RWPE1 (cell line): ENCODE data around the gene LDLRAD4.

ENCODE experiments used
- CTCF ChIA-PET: fragments of 350-600 bp; sonication (Branson Sonifier 250); formaldehyde crosslinking; extraction: SDS; loops from one replicate; lab custom pipeline; 2021; lab: Yijun Ruan, JAX
- POLR2A ChIA-PET: fragments of 400-600 bp; formaldehyde crosslinking; extraction: SDS; loops from one replicate; lab custom pipeline; 2020; ENCODE audit warnings: antibody characterized with exemption; ENCODE audit not compliant: low non-redundant PET; lab: Yijun Ruan, JAX
- DNase-seq: peaks from one replicate; pipeline ENCODE4 v3.0.0; 2012; ENCODE audit warnings: low spot score
- H3K27ac ChIP-seq: fragments of 450-650 bp; 2 replicates; pipeline ENCODE4 v1.5.1; 2017
- CTCF ChIP-seq: fragments of 450-650 bp; conservative IDR thresholded peaks from 2 replicates; pipeline ENCODE4 v1.5.1; 2017; ENCODE audit warnings: low read depth, mild to moderate bottlenecking

LDLRAD4 gene

GRCh38 chr18:13300029-13300428, 81.5 kb downstream of the LDLRAD4 start:
- DNase-seq, result no peak
- no peak for TF ChIP-seq CTCF
- POLR2A ChIA-PET, result no interaction called here
- H3K27ac ChIP-seq, result no peak overlapping the region
- CTCF ChIA-PET, result no interaction called here

- H3K27ac ChIP-seq, result no peak overlapping the region
- no peak for TF ChIP-seq CTCF
- no peak for DNase-seq
- ChIA-PET POLR2A (no interaction called here), CTCF (no interaction called here)
Observed at GRCh38 chr18:13300796-13301195, 82.2 kb downstream of the LDLRAD4 start.

- DNase-seq, result no peak
- ChIA-PET CTCF (interaction anchor here (0.5 kb wide), 1 partner anchor 26 kb away, joined by 3 read pairs; no protein-coding TSS in a partner anchor), POLR2A (no interaction called here)
- no peak overlapping the region for H3K27ac ChIP-seq
- TF ChIP-seq CTCF, result no peak
Observed at GRCh38 chr18:13302040-13302439, 83.5 kb downstream of the LDLRAD4 start.

GRCh38 chr18:13302457-13303225, 84.1 kb downstream of the LDLRAD4 start:
- CTCF ChIA-PET, result interaction anchor here (0.5 kb wide), 1 partner anchor 25 kb away, joined by 3 read pairs; no protein-coding TSS in a partner anchor
- no peak for TF ChIP-seq CTCF
- POLR2A ChIA-PET, result no interaction called here
- H3K27ac ChIP-seq, result no peak overlapping the region
- DNase-seq, result no peak

- ChIA-PET POLR2A (no interaction called here), CTCF (no interaction called here)
- TF ChIP-seq CTCF, result no peak
- no peak for DNase-seq
- no peak overlapping the region for H3K27ac ChIP-seq
Observed at GRCh38 chr18:13303756-13304364, 85.3 kb downstream of the LDLRAD4 start.

- CTCF ChIA-PET, result interaction anchor here (0.7 kb wide), 1 partner anchor 20 kb away, joined by 3 read pairs; no protein-coding TSS in a partner anchor
- POLR2A ChIA-PET, result no interaction called here
- no peak overlapping the region for H3K27ac ChIP-seq
- TF ChIP-seq CTCF, result no peak
- no peak for DNase-seq
Observed at GRCh38 chr18:13305301-13305700, 86.7 kb downstream of the LDLRAD4 start.
